Smooth muscle cell (in vitro differentiated cells): ENCODE measurements around the gene TMEM43. TPM values are rescaled to one million over a fixed set of nuclear protein-coding genes. Genes with fewer than 3 reads are reported as not detected.

Source experiments
- DNase-seq: peaks from one replicate; lab custom pipeline; 2025; ENCODE audit not compliant: unreplicated experiment; lab: John Stamatoyannopoulos, UW
- H2AFZ ChIP-seq: fragments of 200-600 bp; sonication (generic); 2 replicates; pipeline ENCODE4 v1.6.0; 2016; ENCODE audit warnings: antibody characterized with exemption, low read depth, mild to moderate bottlenecking
- H3F3A ChIP-seq: fragments of 200-600 bp; sonication (generic); 2 replicates; pipeline ENCODE4 v1.6.0; 2017; ENCODE audit warnings: antibody characterized with exemption, low read depth
- H3K27ac ChIP-seq: fragments of 200-600 bp; sonication (generic); 2 replicates; pipeline ENCODE4 v1.5.1; 2016; ENCODE audit warnings: low read depth, mild to moderate bottlenecking
- H3K27me3 ChIP-seq: fragments of 200-600 bp; sonication (generic); 2 replicates; pipeline ENCODE4 v1.6.1; 2016; ENCODE audit warnings: low read depth, mild to moderate bottlenecking
- H3K36me3 ChIP-seq: fragments of 200-600 bp; sonication (generic); 2 replicates; pipeline ENCODE4 v1.5.1; 2016; ENCODE audit warnings: low read depth
- H3K4me1 ChIP-seq: fragments of 200-600 bp; sonication (generic); 2 replicates; pipeline ENCODE4 v1.5.1; 2016; ENCODE audit warnings: low read depth
- H3K4me2 ChIP-seq: fragments of 200-600 bp; sonication (generic); 2 replicates; pipeline ENCODE4 v1.6.0; 2016; ENCODE audit warnings: mild to moderate bottlenecking
- H3K4me3 ChIP-seq: fragments of 200-600 bp; sonication (generic); 2 replicates; pipeline ENCODE4 v1.5.1; 2016; ENCODE audit warnings: mild to moderate bottlenecking
- H3K79me2 ChIP-seq: fragments of 200-600 bp; sonication (generic); 2 replicates; pipeline ENCODE4 v1.6.0; 2016; ENCODE audit warnings: low read depth, mild to moderate bottlenecking
- H3K9ac ChIP-seq: fragments of 200-600 bp; sonication (generic); 2 replicates; pipeline ENCODE4 v1.6.0; 2016; ENCODE audit warnings: low read depth
- H3K9me3 ChIP-seq: fragments of 200-600 bp; sonication (generic); replicated peaks from 2 replicates; pipeline ENCODE4 v1.5.1; 2016; ENCODE audit warnings: low read depth
- H4K20me1 ChIP-seq: fragments of 200-600 bp; sonication (generic); 2 replicates; pipeline ENCODE4 v1.6.0; 2016; ENCODE audit warnings: low read depth
- CTCF ChIP-seq: fragments of 200-600 bp; sonication (generic); IDR thresholded peaks from 2 replicates; pipeline ENCODE4 v1.5.1; 2017; ENCODE audit warnings: borderline replicate concordance, mild to moderate bottlenecking, antibody characterized with exemption; ENCODE audit not compliant: insufficient read depth, poor library complexity, severe bottlenecking
- WGBS: methylation state at CpG from one replicate; pipeline ENCODE4 v1.1.7; 2016; ENCODE audit warnings: low lambda C conversion rate; 5-methylcytosine and 5-hydroxymethylcytosine counted together
- polyA plus RNA-seq: library from polyadenylated mRNA; unstranded; fragments of >200 nt; fragmentation: Nextera tagmentation; extraction: Ambion mirVana; gene quantifications from 2 replicates; pipeline ENCODE4 v1.2.1, GENCODE V29; 2016
- total RNA-seq: library from RNA; depleted of rRNA; stranded (reverse); fragments of >200 nt; gene quantifications from 2 replicates; pipeline ENCODE4 v1.2.3, GENCODE V29; 2014

Gene TMEM43
- total and polyA plus RNA-seq, 2 experiments from 2014 or later: 60.1 to 81.1 TPM

GRCh38 chr3:14110699-14111098 lies 14.2 kb upstream of the TMEM43 start:
- Histone ChIP-seq H3K27me3 (no peaks in the 10 kb centered on the region), H3K4me2 (no peak overlapping the region), H3K4me3 (no peak overlapping the region), H3K27ac (no peak overlapping the region), H4K20me1 (no peaks in the 10 kb centered on the region), H3K4me1 (no peaks in the 10 kb centered on the region), H3K36me3 (no peaks in the 10 kb centered on the region), H3F3A (no peaks in the 10 kb centered on the region), H2AFZ (no peak overlapping the region), H3K9ac (no peak overlapping the region), H3K9me3 (no peaks in the 10 kb centered on the region), H3K79me2 (no peaks in the 10 kb centered on the region)
- no peak for DNase-seq
- TF ChIP-seq CTCF: no peak
- WGBS: 91% methylated on average over 4 of the region's 4 CpGs

GRCh38 chr3:14113965-14114635 lies 10.8 kb upstream of the TMEM43 start:
- H3K4me3 ChIP-seq: no peak overlapping the region
- TF ChIP-seq CTCF: peak; percentile 20
- peaks cover 2% of the 10 kb centered on the region for H3F3A ChIP-seq
- no peaks in the 10 kb centered on the region for H3K9me3 ChIP-seq
- H4K20me1 ChIP-seq: no peaks in the 10 kb centered on the region
- H3K27me3 ChIP-seq: no peaks in the 10 kb centered on the region
- 96% methylated on average over 7 of the region's 7 CpGs for WGBS
- no peak overlapping the region for H3K9ac ChIP-seq
- H3K4me2 ChIP-seq: no peak overlapping the region
- no peak overlapping the region for H3K27ac ChIP-seq
- H3K36me3 ChIP-seq: no peaks in the 10 kb centered on the region
- H3K4me1 ChIP-seq: no peaks in the 10 kb centered on the region
- H3K79me2 ChIP-seq: no peaks in the 10 kb centered on the region
- no peak for DNase-seq
- H2AFZ ChIP-seq: no peak overlapping the region

GRCh38 chr3:14117468-14118399 lies 7.1 kb upstream of the TMEM43 start:
- peak overlapping the region; percentile 42 for H3K27ac ChIP-seq
- H3K27me3 ChIP-seq: no peaks in the 10 kb centered on the region
- H4K20me1 ChIP-seq: no peaks in the 10 kb centered on the region
- no peak overlapping the region for H3K4me3 ChIP-seq
- peaks cover 11% of the 10 kb centered on the region for H3F3A ChIP-seq
- no peaks in the 10 kb centered on the region for H3K36me3 ChIP-seq
- no peak for TF ChIP-seq CTCF
- no peaks in the 10 kb centered on the region for H3K4me1 ChIP-seq
- no peaks in the 10 kb centered on the region for H3K9me3 ChIP-seq
- H3K4me2 ChIP-seq: no peak overlapping the region
- no peak overlapping the region for H3K9ac ChIP-seq
- no peak for DNase-seq
- no peaks in the 10 kb centered on the region for H3K79me2 ChIP-seq
- WGBS: 90% methylated on average over 10 of the region's 10 CpGs
- H2AFZ ChIP-seq: no peak overlapping the region
